Effector memory CD8-positive, alpha-beta T cell (primary cell): Measurements from ENCODE around the gene MYOF.

Experiments
- ATAC-seq: fragments of 150-1000 bp; cut with Tn5 transposase; replicated peaks from 2 replicates; pipeline ENCODE4 v1.10.0; 2021; ENCODE audit warnings: mild to moderate bottlenecking, moderate library complexity
- DNase-seq, 3 experiments: peaks; one replicate each; pipeline ENCODE4 v3.0.0; 2021
- H3K27ac Mint-ChIP-seq, 2 donors: one replicate each; pipeline ENCODE4 v1.8.0; 2022; ENCODE audit warnings: mild to moderate bottlenecking in 2 of 2, mixed read lengths in 2 of 2, moderate library complexity in 2 of 2
- H3K27me3 Mint-ChIP-seq, 2 donors: one replicate each; pipeline ENCODE4 v1.8.0; 2022; ENCODE audit warnings: mixed read lengths in 2 of 2
- H3K36me3 Mint-ChIP-seq: one replicate; pipeline ENCODE4 v1.8.0; 2022; ENCODE audit warnings: mild to moderate bottlenecking, moderate library complexity, mixed read lengths; ENCODE audit not compliant: insufficient read depth
- H3K4me1 Mint-ChIP-seq, 2 donors: one replicate each; pipeline ENCODE4 v1.8.0; 2022; ENCODE audit warnings: low read depth in 2 of 2, mixed read lengths in 2 of 2
- H3K4me3 Mint-ChIP-seq, 2 donors: one replicate each; pipeline ENCODE4 v1.8.0; 2022; ENCODE audit warnings: mild to moderate bottlenecking in 2 of 2, mixed read lengths in 2 of 2, moderate library complexity in 2 of 2
- H3K9me3 Mint-ChIP-seq, 2 donors: one replicate each; pipeline ENCODE4 v1.8.0; 2022; ENCODE audit warnings: mixed read lengths in 2 of 2

Gene MYOF

DNA sequence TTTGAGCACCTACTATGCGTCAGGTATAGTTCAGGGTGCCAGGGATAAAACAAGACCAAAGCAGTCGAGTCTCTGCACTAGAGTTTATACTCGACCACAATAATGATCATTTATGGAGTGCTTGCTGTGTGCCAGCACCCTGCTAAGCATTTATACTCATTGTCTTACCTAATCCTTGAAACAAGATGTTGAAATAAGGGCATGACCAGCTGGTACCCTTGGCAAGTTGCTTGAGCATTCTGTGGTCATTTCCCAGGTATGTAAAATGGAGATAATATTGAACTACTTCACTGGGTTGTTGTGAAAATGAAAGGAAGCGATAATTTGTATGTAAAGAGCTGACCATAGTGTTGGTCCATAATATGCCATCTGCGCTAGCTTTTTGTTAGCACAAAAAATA lies 223.0 kb downstream of the MYOF start:
- no peaks in the 10 kb centered on the region for H3K9me3 Mint-ChIP-seq

More for the DNA sequence above, 223.0 kb downstream of the MYOF start:
- Mint-ChIP-seq H3K27me3 (no peaks in the 10 kb centered on the region), H3K27ac (no peak overlapping the region), H3K4me1 (no peaks in the 10 kb centered on the region), H3K4me3 (no peak overlapping the region), H3K36me3 (no peaks in the 10 kb centered on the region)
- no peak for DNase-seq
- ATAC-seq, result no peak
